Measurements from ENCODE around the gene VSTM1.
"Not testable (repeated sequence)": the region's sequence is repeated elsewhere in the genome, so short reads cannot be mapped to it uniquely, and the experiment has no call there.

The VSTM1 gene

GRCh38 chr19:54102421-54103169, 38.9 kb upstream of the VSTM1 start, which contains the start of gene NDUFA3:
Gene NDUFA3, plus strand, starts transcription at chr19:54102855. Its CDS starts 24 bp downstream, at chr19:54102879.
- TF ChIP-seq CTCF (conservative IDR thresholded peaks at IDR 0.05), result no peak
- peak within 1 kb of the TSS; percentile 81 for H3K27ac ChIP-seq

GRCh38 chr19:54100561-54100960, 36.9 kb upstream of the VSTM1 start, which contains the start of gene OSCAR:
Gene OSCAR, minus strand, starts transcription at chr19:54100803. Its CDS starts 11 bp downstream, at chr19:54100792.
- H3K27ac ChIP-seq, result no peak within 1 kb of the TSS
- TF ChIP-seq CTCF (conservative IDR thresholded peaks at IDR 0.05), result no peak

- H3K27ac ChIP-seq, result not testable (repeated sequence)
These were observed 36.2 kb upstream of the VSTM1 start for GRCh38 chr19:54099903-54100255.

GRCh38 chr19:54099190-54099902, 35.6 kb upstream of the VSTM1 start:
- TF ChIP-seq CTCF (conservative IDR thresholded peaks at IDR 0.05), result no peak
- H3K27ac ChIP-seq, result no peak overlapping the region

- TF ChIP-seq CTCF (conservative IDR thresholded peaks at IDR 0.05), result no peak
- H3K27ac ChIP-seq, result no peak overlapping the region
These were observed 33.0 kb upstream of the VSTM1 start for GRCh38 chr19:54096617-54097106.

- not testable (repeated sequence) for H3K27ac ChIP-seq
These were observed 32.3 kb upstream of the VSTM1 start for GRCh38 chr19:54095859-54096616.

GRCh38 chr19:54095136-54095858, 31.6 kb upstream of the VSTM1 start:
- TF ChIP-seq CTCF (conservative IDR thresholded peaks at IDR 0.05), result no peak
- no peak overlapping the region for H3K27ac ChIP-seq
